Epithelial cell of prostate (primary cell): ENCODE data around the gene SLC44A5.
"Not testable (repeated sequence)": the region's sequence is repeated elsewhere in the genome, so short reads cannot be mapped to it uniquely, and the experiment has no call there.

Experiments used
- DNase-seq: peaks from one replicate; pipeline ENCODE4 v3.0.0-alpha.2; 2011; ENCODE audit warnings: low read depth, low spot score
- H3K27ac ChIP-seq: fragments of 450-650 bp; 2 replicates; pipeline ENCODE4 v1.5.1; 2017; ENCODE audit warnings: mild to moderate bottlenecking

The SLC44A5 gene

GRCh38 chr1:75316230-75316629 lies 294.7 kb downstream of the SLC44A5 start:
- no peak overlapping the region for H3K27ac ChIP-seq
- no peak for DNase-seq

DNA sequence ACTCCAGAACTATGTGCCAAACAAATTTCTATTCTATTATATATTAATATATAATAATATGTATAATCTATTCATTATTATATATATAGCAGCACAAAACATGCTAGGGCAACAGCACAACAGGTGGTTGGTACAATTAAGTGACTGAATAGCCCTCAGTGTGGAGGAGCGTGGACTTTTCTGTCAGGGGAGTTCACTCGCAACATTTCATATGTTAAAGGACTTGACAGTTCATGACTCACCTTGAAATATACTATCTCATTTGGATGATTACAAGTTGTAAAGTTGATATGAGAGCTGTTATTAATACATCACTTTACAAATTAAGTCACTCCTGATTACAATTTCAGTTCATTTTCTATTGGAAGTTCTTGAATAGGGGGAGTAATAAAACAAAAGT lies 298.3 kb downstream of the SLC44A5 start:
- no peak for DNase-seq
- H3K27ac ChIP-seq, result no peak overlapping the region

- DNase-seq, result no peak
- no peak overlapping the region for H3K27ac ChIP-seq
These were observed 300.8 kb downstream of the SLC44A5 start for GRCh38 chr1:75310067-75310466.

DNA sequence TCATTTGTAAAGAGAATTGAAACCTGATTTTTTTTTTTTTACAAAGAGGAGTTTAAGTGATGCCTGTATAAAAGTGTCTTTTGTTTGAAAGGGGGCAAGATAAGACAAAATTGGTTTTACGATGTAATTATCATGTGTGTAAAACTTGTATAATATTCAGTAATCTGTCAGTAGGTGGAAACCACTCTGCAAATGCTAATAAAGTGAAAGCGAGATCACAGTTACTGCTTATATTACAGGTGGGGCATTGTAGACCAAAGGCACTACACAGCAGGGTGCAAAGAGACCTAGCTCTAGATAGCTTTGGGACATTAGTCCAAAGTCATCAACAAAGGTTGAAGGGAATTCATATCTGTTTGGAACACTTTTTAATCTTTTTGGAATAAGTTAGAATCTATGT lies 302.5 kb downstream of the SLC44A5 start:
- no peak for DNase-seq

DNA sequence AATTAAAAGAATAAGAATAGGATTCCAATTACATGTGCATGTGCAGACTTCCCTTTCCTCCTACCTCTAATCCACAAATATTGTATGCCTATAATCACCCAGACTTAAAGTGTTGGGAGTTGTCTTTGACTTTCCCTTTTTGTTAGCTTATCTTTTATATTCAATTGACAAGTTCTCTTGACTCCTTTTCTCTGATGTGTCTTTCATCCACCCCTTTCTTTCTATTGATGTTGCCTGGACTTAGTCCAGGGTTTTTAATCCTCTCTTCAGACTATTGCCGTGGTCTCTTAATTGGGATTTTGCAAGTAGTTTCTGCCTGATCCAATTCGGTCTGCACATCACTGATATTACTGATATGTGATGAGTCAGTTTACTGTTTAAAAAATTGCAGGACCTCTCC lies 305.9 kb downstream of the SLC44A5 start:
- H3K27ac ChIP-seq, result no peak overlapping the region
- no peak for DNase-seq

More for the DNA sequence above, 302.5 kb downstream of the SLC44A5 start:
- no peak overlapping the region for H3K27ac ChIP-seq

GRCh38 chr1:75293270-75293669 lies 317.6 kb downstream of the SLC44A5 start:
- H3K27ac ChIP-seq, result no peak overlapping the region
- no peak for DNase-seq

DNA sequence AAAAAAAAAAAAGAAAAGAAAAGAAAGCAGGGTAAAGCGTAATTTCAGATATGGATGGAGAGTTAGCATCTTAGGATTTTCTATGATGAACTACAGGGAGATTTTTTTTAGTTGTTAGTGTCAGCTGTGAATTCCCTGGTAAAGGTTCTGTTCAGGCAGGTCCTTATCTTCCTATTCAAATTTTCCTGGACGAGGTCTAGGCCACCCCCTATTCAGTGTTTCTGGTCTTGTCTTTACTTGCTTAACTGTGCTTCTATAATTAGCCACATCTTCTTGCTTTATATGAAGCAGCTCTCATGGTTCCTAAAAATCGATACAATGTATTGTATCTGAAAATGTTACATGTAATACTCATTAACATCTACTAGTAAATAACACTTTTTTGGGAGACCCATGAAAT lies 318.9 kb downstream of the SLC44A5 start:
- no peak overlapping the region for H3K27ac ChIP-seq
- DNase-seq, result no peak

DNA sequence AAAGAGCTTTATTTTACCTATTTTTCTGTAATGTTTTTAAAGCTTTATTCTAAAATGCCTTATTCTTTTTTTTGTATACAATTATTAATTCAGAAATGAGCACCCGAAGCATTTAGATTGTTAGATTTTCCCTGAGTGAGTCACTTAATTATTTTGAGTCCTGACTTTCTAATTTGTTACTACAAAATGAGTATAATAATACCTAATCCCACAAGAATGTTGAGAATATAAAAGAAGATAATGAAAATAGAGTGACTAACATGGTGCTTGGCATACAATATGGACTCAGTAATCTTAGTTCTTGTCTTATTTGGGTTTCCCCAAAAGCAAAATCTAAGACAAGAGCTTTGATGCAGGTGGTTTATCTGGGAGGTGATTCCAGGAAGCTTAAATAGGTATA lies 334.5 kb downstream of the SLC44A5 start:
- no peak for DNase-seq
- no peak overlapping the region for H3K27ac ChIP-seq

GRCh38 chr1:75275631-75276030 lies 335.3 kb downstream of the SLC44A5 start:
- DNase-seq, result no peak
- no peak overlapping the region for H3K27ac ChIP-seq

- H3K27ac ChIP-seq, result no peak overlapping the region
- no peak for DNase-seq
These were observed 335.9 kb downstream of the SLC44A5 start for GRCh38 chr1:75274920-75275506.

GRCh38 chr1:75273110-75273509 lies 337.8 kb downstream of the SLC44A5 start:
- no peak for DNase-seq
- H3K27ac ChIP-seq, result no peak overlapping the region

DNA sequence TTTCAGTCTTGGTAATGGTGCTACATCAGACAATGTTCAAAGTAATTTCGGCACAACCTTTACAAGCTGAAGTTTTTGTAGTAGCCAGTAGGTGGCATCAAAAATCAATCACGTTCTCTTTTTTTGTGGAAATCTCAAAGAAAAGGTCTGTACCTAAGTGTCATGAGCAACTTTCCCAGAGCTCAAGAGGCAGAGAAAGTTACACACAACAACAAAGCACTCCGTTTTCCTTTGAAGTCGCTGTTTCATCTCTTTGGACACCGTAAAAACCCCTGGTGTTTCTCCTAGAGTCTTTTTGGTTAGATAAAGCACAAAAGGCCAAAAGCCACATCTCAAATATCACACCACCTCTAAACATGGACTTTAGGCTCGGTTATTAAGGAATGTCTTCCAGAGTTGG lies 345.1 kb downstream of the SLC44A5 start:
- DNase-seq, result no peak
- no peak overlapping the region for H3K27ac ChIP-seq

GRCh38 chr1:75264112-75264511 lies 346.8 kb downstream of the SLC44A5 start:
- no peak overlapping the region for H3K27ac ChIP-seq
- no peak for DNase-seq

- not testable (repeated sequence) for H3K27ac ChIP-seq, DNase-seq
These were observed 347.3 kb downstream of the SLC44A5 start for GRCh38 chr1:75263616-75264015.

DNA sequence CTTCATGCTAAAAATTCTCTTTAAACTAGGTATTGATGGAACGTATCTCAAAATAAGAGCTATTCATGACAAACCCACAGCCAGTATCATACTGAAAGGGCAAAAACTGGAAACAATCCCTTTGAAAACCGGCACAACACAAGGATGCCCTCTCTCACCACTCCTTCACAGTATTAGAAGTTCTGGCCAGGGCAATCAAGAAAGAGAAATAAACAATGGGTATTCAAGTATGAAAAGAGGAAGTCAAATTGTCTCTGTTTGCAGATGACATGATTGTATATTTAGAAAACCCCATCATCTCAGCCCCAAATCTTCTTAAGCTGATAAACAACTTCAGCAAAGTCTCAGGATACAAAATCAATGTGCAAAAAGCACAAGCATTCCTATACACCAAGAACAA lies 349.0 kb downstream of the SLC44A5 start:
- DNase-seq, H3K27ac ChIP-seq: not testable (repeated sequence)

DNA sequence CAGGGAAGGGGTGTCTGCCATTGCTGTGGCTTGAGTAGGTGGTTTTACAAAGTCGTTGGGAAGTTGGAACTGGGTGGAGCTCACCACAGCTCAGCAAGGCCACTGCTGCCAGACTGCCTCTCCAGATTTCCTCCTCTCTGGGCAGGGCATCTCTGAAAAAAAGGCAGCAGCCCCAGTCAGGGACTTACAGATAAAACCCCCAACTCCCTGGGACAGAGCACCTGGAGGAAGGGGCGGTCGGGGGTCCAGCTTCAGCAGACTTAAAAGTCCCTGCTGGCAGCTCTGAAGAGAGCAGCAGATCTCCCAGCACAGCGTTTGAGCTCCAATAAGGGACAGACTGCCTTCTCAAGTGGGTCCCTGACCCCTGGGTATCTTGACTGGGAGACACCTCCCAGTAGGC lies 352.6 kb downstream of the SLC44A5 start:
- DNase-seq, result no peak
- no peak overlapping the region for H3K27ac ChIP-seq

GRCh38 chr1:75257424-75257823 lies 353.5 kb downstream of the SLC44A5 start:
- no peak overlapping the region for H3K27ac ChIP-seq
- DNase-seq, result no peak

DNA sequence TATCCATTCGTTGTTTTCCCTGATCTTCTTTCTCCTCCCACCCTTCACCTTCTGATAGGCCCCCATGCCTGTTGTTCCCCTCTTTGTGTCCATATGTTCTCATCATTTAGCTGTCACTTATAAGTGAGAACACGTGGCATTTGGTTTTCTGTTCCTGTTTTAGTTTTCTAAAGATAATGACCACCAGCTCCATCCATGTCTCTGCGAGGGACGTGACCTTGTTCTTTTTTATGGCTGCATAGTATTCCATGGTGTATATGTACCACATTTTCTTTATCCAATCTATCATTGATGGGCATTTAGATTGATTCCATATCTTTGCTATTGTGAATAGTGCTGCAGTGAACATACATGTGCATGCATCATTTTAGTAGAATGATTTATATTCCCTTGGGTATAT lies 360.8 kb downstream of the SLC44A5 start:
- not testable (repeated sequence) for H3K27ac ChIP-seq, DNase-seq

DNA sequence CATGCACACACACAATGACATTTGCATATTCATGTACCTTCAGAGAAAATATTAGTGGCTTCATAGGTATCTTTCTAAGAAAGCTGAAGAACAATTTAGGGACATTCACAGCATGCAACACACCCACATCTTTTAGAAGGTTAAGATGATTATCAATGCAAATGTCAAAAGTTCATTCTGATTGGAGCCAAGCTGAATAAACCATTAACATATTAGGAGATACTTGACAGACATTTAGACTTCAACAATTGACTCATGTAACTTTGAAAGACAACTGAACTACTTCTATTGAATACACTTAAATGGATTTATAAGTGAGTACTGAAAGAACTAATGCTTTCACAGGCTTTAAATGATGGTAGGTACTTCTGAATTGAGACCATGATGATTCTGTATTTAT lies 365.7 kb downstream of the SLC44A5 start:
- H3K27ac ChIP-seq, result no peak overlapping the region
- no peak for DNase-seq

- DNase-seq, result no peak
- no peak overlapping the region for H3K27ac ChIP-seq
These were observed 367.8 kb downstream of the SLC44A5 start for GRCh38 chr1:75243124-75243523.

- DNase-seq, result no peak
- H3K27ac ChIP-seq, result no peak overlapping the region
These were observed 373.6 kb downstream of the SLC44A5 start for GRCh38 chr1:75237316-75237715.

DNA sequence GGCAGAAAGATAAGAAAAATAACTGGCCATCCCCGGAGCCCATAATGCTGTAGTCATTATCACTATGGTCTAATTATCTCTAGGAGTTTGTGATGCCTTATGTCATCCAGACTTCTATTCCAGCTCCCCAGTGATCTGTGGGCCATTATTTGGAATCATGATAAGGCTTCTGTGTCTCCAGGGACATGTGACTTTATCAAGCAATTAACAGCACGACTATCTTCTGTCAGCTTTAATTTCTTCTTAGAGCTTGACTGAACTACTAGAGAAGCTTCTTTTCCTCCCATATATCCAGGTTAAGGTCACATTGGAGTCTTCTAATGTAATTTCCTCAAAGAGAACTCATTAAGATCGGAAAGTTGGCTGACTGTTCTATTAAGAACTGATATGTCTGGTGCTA lies 376.4 kb downstream of the SLC44A5 start:
- no peak overlapping the region for H3K27ac ChIP-seq
- DNase-seq, result no peak
